NCI-H82 (cell line): ENCODE measurements around the gene SCN10A.

Source experiments
- DNase-seq: peaks from one replicate; lab custom pipeline; 2025; lab: John Stamatoyannopoulos, UW

The SCN10A gene

GRCh38 chr3:38651153-38651789, 164.7 kb downstream of the SCN10A start:
- peak; percentile 77 for DNase-seq

GRCh38 chr3:38650248-38650951, 165.6 kb downstream of the SCN10A start:
- peak; percentile 7 for DNase-seq

GRCh38 chr3:38649500-38650247, 166.3 kb downstream of the SCN10A start, which contains the start of gene SCN5A:
Gene SCN5A (minus strand): TSS chr3:38649687. CDS start chr3:38633307, 16,380 bp downstream.
- peak; percentile 75 for DNase-seq

- no peak for DNase-seq
Measured at GRCh38 chr3:38648659-38649499, 167.1 kb downstream of the SCN10A start.

GRCh38 chr3:38648024-38648658, 167.9 kb downstream of the SCN10A start:
- DNase-seq: no peak

GRCh38 chr3:38647217-38647970, 168.6 kb downstream of the SCN10A start:
- no peak for DNase-seq
